Subcutaneous abdominal adipose tissue (tissue), 5 donors: ENCODE measurements around the gene PSPC1.

Source experiments
- H3K27ac ChIP-seq: one replicate; pipeline ENCODE4 v1.7.0; 2013; ENCODE audit warnings: low read depth, mild to moderate bottlenecking, inconsistent platforms, low read length, moderate library complexity
- H3K27me3 ChIP-seq, 5 donors: one replicate each; pipeline ENCODE4 v1.7.0; 2013; ENCODE audit warnings: low read length in 5 of 5, inconsistent platforms in 1 of 5; ENCODE audit not compliant: control insufficient read depth in 5 of 5, insufficient read depth in 4 of 5
- H3K36me3 ChIP-seq, 5 donors: one replicate each; pipeline ENCODE4 v1.7.0; 2013; ENCODE audit warnings: low read length in 5 of 5; ENCODE audit not compliant: control insufficient read depth in 5 of 5, insufficient read depth in 5 of 5
- H3K4me1 ChIP-seq, 5 donors: one replicate each; pipeline ENCODE4 v1.7.0; 2013; ENCODE audit warnings: low read length in 5 of 5, mild to moderate bottlenecking in 3 of 5, moderate library complexity in 1 of 5; ENCODE audit not compliant: control insufficient read depth in 5 of 5, insufficient read depth in 5 of 5
- H3K4me3 ChIP-seq, 5 donors: one replicate each; pipeline ENCODE4 v1.7.0; 2013; ENCODE audit warnings: low read length in 5 of 5, low read depth in 1 of 5
- H3K9ac ChIP-seq, 5 donors: one replicate each; pipeline ENCODE4 v1.7.0; 2013; ENCODE audit warnings: low read length in 5 of 5, mild to moderate bottlenecking in 4 of 5, moderate library complexity in 3 of 5
- H3K9me3 ChIP-seq, 5 donors: one replicate each; pipeline ENCODE4 v1.7.0; 2013; ENCODE audit warnings: low read length in 5 of 5; ENCODE audit not compliant: control insufficient read depth in 5 of 5
- donor health status: healthy.
- donor health status: healthy.
- donor health status: healthy.
- donor health status: healthy.
- donor health status: healthy.

PSPC1 gene

GRCh38 chr13:19661561-19661960 is 121.2 kb downstream of the PSPC1 start:
- H3K27me3 ChIP-seq, result no peaks in the 10 kb centered on the region
- peaks cover 0 to 4% (median 0%) of the 10 kb centered on the region in 5 donors for H3K4me1 ChIP-seq
- no peak overlapping the region for H3K4me3 ChIP-seq
- H3K36me3 ChIP-seq, result peaks cover 14 to 82% (median 62%) of the 10 kb centered on the region in 5 donors
- H3K9ac ChIP-seq, result no peak overlapping the region
- no peaks in the 10 kb centered on the region for H3K9me3 ChIP-seq
- no peak overlapping the region for H3K27ac ChIP-seq

DNA sequence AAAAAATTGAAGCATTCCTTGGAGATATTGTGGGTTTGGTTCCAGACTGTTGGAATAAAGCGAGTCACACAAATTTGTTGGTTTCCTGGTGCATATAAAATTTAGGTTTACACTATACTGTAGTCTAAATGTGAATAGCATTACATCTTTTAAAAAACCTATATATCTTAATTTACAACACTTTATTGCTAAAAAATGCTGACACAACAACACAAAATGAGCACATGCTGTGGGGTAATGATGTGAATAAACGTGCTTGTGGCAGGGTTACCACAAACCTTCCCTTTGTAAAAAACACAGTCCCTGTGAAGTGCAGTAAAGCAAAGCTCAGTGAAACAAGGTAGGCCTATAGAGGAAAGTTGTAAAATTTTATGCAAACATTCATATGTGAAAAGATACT is 121.6 kb downstream of the PSPC1 start:
- Histone ChIP-seq H3K36me3 (peaks cover 9 to 78% (median 58%) of the 10 kb centered on the region in 5 donors), H3K27me3 (no peaks in the 10 kb centered on the region), H3K9me3 (no peaks in the 10 kb centered on the region), H3K4me3 (no peak overlapping the region), H3K27ac (no peak overlapping the region), H3K4me1 (peaks cover 0 to 4% (median 0%) of the 10 kb centered on the region in 5 donors), H3K9ac (no peak overlapping the region)

GRCh38 chr13:19658831-19659230 is 123.9 kb downstream of the PSPC1 start:
- no peaks in the 10 kb centered on the region for H3K4me1 ChIP-seq
- H3K9me3 ChIP-seq, result no peaks in the 10 kb centered on the region
- no peak overlapping the region for H3K9ac ChIP-seq
- peaks cover 9 to 62% (median 35%) of the 10 kb centered on the region in 5 donors for H3K36me3 ChIP-seq
- no peak overlapping the region for H3K4me3 ChIP-seq
- H3K27ac ChIP-seq, result no peak overlapping the region
- no peaks in the 10 kb centered on the region for H3K27me3 ChIP-seq

DNA sequence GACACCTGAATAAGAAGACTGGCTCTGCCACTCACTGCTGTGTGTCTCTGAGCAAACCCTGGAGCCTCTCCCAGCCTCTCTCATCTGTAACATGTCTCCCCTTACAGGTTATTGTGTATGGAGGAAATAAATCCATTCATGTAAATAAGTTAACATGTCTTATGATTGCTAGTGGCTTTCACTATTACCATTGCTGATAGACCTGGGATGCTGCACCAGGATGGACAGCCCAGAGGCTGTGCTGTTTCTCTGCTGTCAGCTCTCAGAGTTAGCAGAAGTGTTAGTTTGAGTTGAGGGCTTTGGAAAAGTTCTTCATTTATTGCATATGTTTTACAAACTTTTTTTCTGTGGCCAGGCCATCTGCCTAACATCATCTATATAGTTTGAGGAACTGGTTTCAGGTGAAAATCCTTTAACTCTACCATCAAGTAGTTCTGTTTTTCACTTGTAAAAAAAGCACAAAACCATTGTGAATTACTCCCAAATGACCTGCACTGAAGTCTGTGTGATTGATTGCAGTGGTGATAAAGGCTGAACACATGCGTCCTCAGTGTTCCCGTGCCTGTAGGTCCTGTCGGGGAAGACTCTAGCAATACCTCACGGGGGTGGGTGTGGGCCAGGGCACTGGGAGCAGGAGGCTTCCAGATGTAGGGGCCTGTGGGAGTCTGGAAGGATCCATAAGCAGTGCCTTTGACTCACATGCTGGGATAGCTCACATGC is 124.7 kb downstream of the PSPC1 start:
- Histone ChIP-seq H3K27ac (no peak overlapping the region), H3K4me1 (no peaks in the 10 kb centered on the region), H3K9me3 (no peaks in the 10 kb centered on the region), H3K4me3 (no peak overlapping the region), H3K9ac (no peak overlapping the region), H3K27me3 (no peaks in the 10 kb centered on the region), H3K36me3 (peaks cover 9 to 59% (median 27%) of the 10 kb centered on the region in 5 donors)
